Measurements from ENCODE around the gene CYTH1. TPM values are rescaled to one million over a fixed set of nuclear protein-coding genes. Genes with fewer than 3 reads are reported as not detected.
A peak's percentile ranks its signal among the peaks of the same experiment; 100 is the strongest.

The CYTH1 gene
- polyA plus RNA-seq, 1 of the 3 experiments (the other 2 are of a cell fraction): 23.8 TPM

- Histone ChIP-seq H3F3A (replicated peaks; ENCODE audit: insufficient read depth) (peaks cover 26% of the 10 kb centered on the region), H3K9me2 (no peaks in the 10 kb centered on the region), H3K9me3 (no peaks in the 10 kb centered on the region), H3K4me3 (ENCODE audit: low read depth in 2 of 2, low read length in 1 of 2) (no peak overlapping the region), H3K27ac (ENCODE audit: low read depth in 2 of 2, low read length in 1 of 2) (peak overlapping the region; percentile 71 to 82), H3K4me2 (peak overlapping the region; percentile 18; the same call in 1 of the 2 replicates), H3K79me2 (ENCODE audit: insufficient read depth) (peaks cover 41% of the 10 kb centered on the region), H3K27me3 (ENCODE audit: insufficient read depth) (no peaks in the 10 kb centered on the region), H3K4me1 (ENCODE audit: control insufficient read depth in 1 of 2, insufficient read depth in 2 of 2, low read depth in 1 of 2, low read length in 1 of 2) (peaks cover 22 to 23% of the 10 kb centered on the region in 2 experiments; a peak in 3 of 4 replicates), H3K9ac (no peak overlapping the region; the same call in 1 of the 2 replicates), H3K36me3 (replicated peaks in 1 of 2; ENCODE audit: control insufficient read depth in 1 of 2, insufficient read depth in 2 of 2, low read length in 1 of 2) (peaks cover 54 to 75% of the 10 kb centered on the region in 2 experiments), H2AFZ (ENCODE audit: low read depth) (no peak overlapping the region), H4K20me1 (ENCODE audit: insufficient read depth) (peaks cover 12% of the 10 kb centered on the region; the same call in 1 of the 2 replicates)
- POLR2A ChIA-PET: no interaction called here
- WGBS (ENCODE audit: low lambda C conversion rate): 40% methylated on average over 11 of the region's 14 CpGs
- peak; percentile 69 for DNase-seq
- peak; percentile 81 for TF ChIP-seq MAX (IDR thresholded peaks at IDR 0.05; ENCODE audit: low read depth)
- peak; percentile 45; the same call in 1 of the 2 replicates for TF ChIP-seq RCOR1 (IDR thresholded peaks at IDR 0.05; ENCODE audit: low read length)
- TF ChIP-seq SMC3 (IDR thresholded peaks at IDR 0.05; ENCODE audit: low read depth, low read length): no peak
- TF ChIP-seq YY1 (IDR thresholded peaks at IDR 0.05; ENCODE audit: low read depth): no peak
- no peak for TF ChIP-seq FOXJ3 (CRISPR knock-in tag; IDR thresholded peaks at IDR 0.05)
- TF ChIP-seq TCF12 (IDR thresholded peaks at IDR 0.05): peak; percentile 95
- no peak for TF ChIP-seq USF1 (IDR thresholded peaks at IDR 0.05; ENCODE audit: borderline replicate concordance, low read depth)
- TF ChIP-seq SIN3A (IDR thresholded peaks at IDR 0.05; ENCODE audit: borderline replicate concordance, low read depth, low read length): 0 out of 2 replicates have a peak, but pooled peaks have one; percentile 34
- no peak for TF ChIP-seq RAD21 (IDR thresholded peaks at IDR 0.05; ENCODE audit: low read length)
- TF ChIP-seq PBX3 (IDR thresholded peaks at IDR 0.05): no peak; the same call in 1 of the 2 replicates
- no peak for TF ChIP-seq GATA2 (CRISPR knock-in tag; IDR thresholded peaks at IDR 0.05)
- no peak for TF ChIP-seq TEAD4 (IDR thresholded peaks at IDR 0.05; ENCODE audit: borderline replicate concordance, insufficient read depth)
- peak; percentile 62 for TF ChIP-seq NRF1 (IDR thresholded peaks at IDR 0.05; ENCODE audit: low read depth, low read length)
- TF ChIP-seq EP300 (IDR thresholded peaks at IDR 0.05; ENCODE audit: borderline replicate concordance in 1 of 2, low read depth in 1 of 2, low read length in 1 of 2): peak; percentile 25 to 44; a peak in 1 of 4 replicates
- TF ChIP-seq IRF3 (IDR thresholded peaks at IDR 0.05; ENCODE audit: low read depth, low read length): no peak
- TF ChIP-seq POLR2AphosphoS5 (IDR thresholded peaks at IDR 0.05; ENCODE audit: low read depth, low read length): peak; percentile 79; the same call in 1 of the 2 replicates
- no peak for TF ChIP-seq FOXM1 (IDR thresholded peaks at IDR 0.05; ENCODE audit: low read depth)
- TF ChIP-seq EZH2phosphoT487 (IDR thresholded peaks at IDR 0.05; ENCODE audit: borderline replicate concordance, low read depth): no peak
- peak; percentile 78 for TF ChIP-seq NFIC (IDR thresholded peaks at IDR 0.05; ENCODE audit: borderline replicate concordance)
- TF ChIP-seq JUND (IDR thresholded peaks at IDR 0.05): peak; percentile 80
- TF ChIP-seq GABPA (IDR thresholded peaks at IDR 0.05; ENCODE audit: low read depth): no peak
- peak; percentile 92 for TF ChIP-seq FOSL2 (IDR thresholded peaks at IDR 0.05; ENCODE audit: borderline replicate concordance, low read depth)
- TF ChIP-seq CHD2 (IDR thresholded peaks at IDR 0.05; ENCODE audit: low read length, partially characterized antibody): peak; percentile 7
- no peak; the same call in 1 of the 2 replicates for TF ChIP-seq RXRA (IDR thresholded peaks at IDR 0.05; ENCODE audit: borderline replicate concordance, low read depth)
- no peak for TF ChIP-seq RFX5 (IDR thresholded peaks at IDR 0.05; ENCODE audit: low read length)
- TF ChIP-seq MXI1 (IDR thresholded peaks at IDR 0.05; ENCODE audit: low read depth, low read length): no peak
- peak; percentile 41; the same call in 1 of the 2 replicates for TF ChIP-seq REST (IDR thresholded peaks at IDR 0.05; ENCODE audit: low read depth, low read length)
- CTCF ChIA-PET: interaction anchor here (0.6 to 2.3 kb wide), 9 partner anchors 11 to 326 kb away, joined by 3 to 9 read pairs (median 3); partner anchors contain the start of gene USP36
Measured at GRCh38 chr17:78822552-78822951, 40.5 kb upstream of the CYTH1 start.
